WTC11 (cell line): Measurements from ENCODE around the gene ARHGEF38.

Experiments used
- CREB1 ChIP-seq: sonication (generic); formaldehyde crosslinking; IDR thresholded peaks from 2 replicates; pipeline ENCODE4 v1.8.0; 2023; ENCODE audit warnings: mild to moderate bottlenecking, missing genetic modification reagents
- CTCF ChIP-seq: fragments of 200-600 bp; IDR thresholded peaks from 2 replicates; pipeline ENCODE4 v1.8.0; 2022; ENCODE audit warnings: antibody characterized with exemption
- E2F1 ChIP-seq: sonication (generic); formaldehyde crosslinking; IDR thresholded peaks from 2 replicates; pipeline ENCODE4 v1.8.0; 2022; ENCODE audit warnings: mild to moderate bottlenecking, missing genetic modification reagents
- HMGA2 ChIP-seq: fragments of 250-450 bp; sonication (Bioruptor Pico); IDR thresholded peaks from 2 replicates; pipeline ENCODE4 v1.4.0; 2021; ENCODE audit warnings: mild to moderate bottlenecking, moderate library complexity
- MLX ChIP-seq: sonication (generic); formaldehyde crosslinking; IDR thresholded peaks from 2 replicates; pipeline ENCODE4 v1.8.1; 2023; ENCODE audit warnings: mild to moderate bottlenecking, missing genetic modification reagents, moderate library complexity
- NFYB ChIP-seq: sonication (generic); formaldehyde crosslinking; conservative IDR thresholded peaks from 2 replicates; pipeline ENCODE4 v1.8.0; 2022; ENCODE audit warnings: low read depth, missing genetic modification reagents
- NR2C2 ChIP-seq: sonication (generic); formaldehyde crosslinking; IDR thresholded peaks from 2 replicates; pipeline ENCODE4 v1.8.0; 2022; ENCODE audit warnings: mild to moderate bottlenecking, missing genetic modification reagents
- USF2 ChIP-seq: sonication (generic); formaldehyde crosslinking; IDR thresholded peaks from 2 replicates; pipeline ENCODE4 v1.8.1; 2023; ENCODE audit warnings: mild to moderate bottlenecking, missing genetic modification reagents, moderate library complexity

- TF ChIP-seq USF2 (CRISPR knock-in tag), result no peak
- no peak for TF ChIP-seq CTCF
- TF ChIP-seq E2F1 (CRISPR knock-in tag), result no peak
- TF ChIP-seq MLX (CRISPR knock-in tag), result no peak
- no peak for TF ChIP-seq HMGA2 (CRISPR knock-in tag)
- no peak for TF ChIP-seq CREB1
- TF ChIP-seq NFYB (CRISPR knock-in tag), result no peak
- TF ChIP-seq NR2C2 (CRISPR knock-in tag), result no peak
These were observed 69.8 kb downstream of the ARHGEF38 start for GRCh38 chr4:105622269-105622668.
